Measurements from ENCODE around the gene NUDT3. TPM values are rescaled to one million over a fixed set of nuclear protein-coding genes. Genes with fewer than 3 reads are reported as not detected.

Gene NUDT3
- total and polyA plus RNA-seq, 9 of the 15 experiments (the other 6 are each of a cell fraction or from before 2014, with no cell fraction given) = 5.4 to 81.2 (median 56.4) TPM

- TF ChIP-seq REST (IDR thresholded peaks at IDR 0.05; ENCODE audit: borderline replicate concordance) (no peak), REST (CRISPR knock-in tag; IDR thresholded peaks at IDR 0.05; ENCODE audit: low read depth) (no peak), MEIS2 (IDR thresholded peaks at IDR 0.05; ENCODE audit: partially characterized antibody) (peak; percentile 69), NFIC (IDR thresholded peaks at IDR 0.05) (peak; percentile 96), MXD1 (CRISPR knock-in tag; IDR thresholded peaks at IDR 0.05; ENCODE audit: borderline replicate concordance, poor library complexity, severe bottlenecking) (no peak), CGGBP1 (CRISPR knock-in tag; IDR thresholded peaks at IDR 0.05) (no peak), HIVEP1 (CRISPR knock-in tag; IDR thresholded peaks at IDR 0.05) (no peak), HEY1 (CRISPR knock-in tag; IDR thresholded peaks at IDR 0.05; ENCODE audit: borderline replicate concordance) (no peak), ARID2 (IDR thresholded peaks at IDR 0.05) (no peak), SMARCA5 (IDR thresholded peaks at IDR 0.05) (no peak), HMGN3 (IDR thresholded peaks at IDR 0.05; ENCODE audit: borderline replicate concordance, extremely low read depth, insufficient read length, low read depth, low read length) (peak; percentile 75), BRCA1 (IDR thresholded peaks at IDR 0.05) (no peak), BRCA1 (CRISPR knock-in tag; IDR thresholded peaks at IDR 0.05) (no peak), USF2 (CRISPR knock-in tag; IDR thresholded peaks at IDR 0.05) (no peak), NCOA1 (IDR thresholded peaks at IDR 0.05; ENCODE audit: low read depth) (peak; percentile 90; the same call in 1 of the 2 replicates), TFE3 (CRISPR knock-in tag; IDR thresholded peaks at IDR 0.05) (peak; percentile 35), FOS (IDR thresholded peaks at IDR 0.05; ENCODE audit: extremely low read depth, insufficient read length) (no peak)
Observed at GRCh38 chr6:34281702-34282334, 110.7 kb downstream of the NUDT3 start (continued).
